Activated T-helper 9 cell treated with anti-CD3 and anti-CD28 coated beads, Interleukin-2, amount 50 U/mL, for 16 hours (primary cell): ENCODE measurements around the gene PCDHA12.
"Not testable (repeated sequence)": the region's sequence is repeated elsewhere in the genome, so short reads cannot be mapped to it uniquely, and the experiment has no call there.

ENCODE experiments used
- DNase-seq: peaks from one replicate; pipeline ENCODE4 v3.0.0-alpha.2; 2020; ENCODE audit warnings: low read depth

PCDHA12 gene

DNA sequence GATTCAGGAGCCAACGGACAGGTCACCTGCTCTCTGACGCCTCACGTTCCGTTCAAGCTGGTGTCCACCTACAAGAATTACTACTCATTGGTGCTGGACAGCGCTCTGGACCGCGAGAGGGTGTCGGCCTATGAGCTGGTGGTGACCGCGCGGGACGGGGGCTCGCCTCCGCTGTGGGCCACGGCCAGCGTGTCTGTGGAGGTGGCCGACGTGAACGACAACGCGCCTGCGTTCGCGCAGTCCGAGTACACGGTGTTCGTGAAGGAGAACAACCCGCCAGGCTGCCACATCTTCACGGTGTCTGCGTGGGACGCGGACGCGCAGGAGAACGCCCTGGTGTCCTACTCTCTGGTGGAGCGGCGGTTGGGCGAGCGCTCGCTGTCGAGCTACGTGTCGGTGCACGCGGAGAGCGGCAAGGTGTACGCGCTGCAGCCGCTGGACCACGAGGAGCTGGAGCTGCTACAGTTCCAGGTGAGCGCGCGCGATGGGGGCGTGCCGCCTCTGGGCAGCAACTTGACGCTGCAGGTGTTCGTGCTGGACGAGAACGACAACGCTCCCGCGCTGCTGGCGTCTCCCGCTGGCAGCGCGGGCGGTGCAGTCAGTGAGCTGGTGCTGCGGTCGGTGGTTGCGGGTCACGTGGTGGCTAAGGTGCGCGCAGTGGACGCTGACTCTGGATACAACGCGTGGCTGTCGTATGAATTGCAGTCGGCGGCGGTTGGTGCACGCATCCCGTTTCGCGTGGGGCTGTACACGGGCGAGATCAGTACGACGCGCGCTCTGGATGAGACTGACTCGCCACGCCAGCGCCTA is 17.7 kb upstream of the PCDHA12 start:
- DNase-seq, result no peak

DNA sequence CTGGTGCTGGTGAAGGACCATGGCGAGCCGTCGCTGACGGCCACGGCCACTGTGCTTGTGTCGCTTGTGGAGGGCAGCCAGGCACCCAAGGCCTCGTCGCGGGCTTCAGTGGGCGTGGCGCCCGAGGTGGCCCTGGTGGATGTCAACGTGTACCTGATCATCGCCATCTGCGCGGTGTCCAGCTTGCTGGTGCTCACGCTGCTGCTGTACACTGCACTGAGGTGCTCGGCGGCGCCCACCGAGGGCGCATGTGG is 17.2 kb upstream of the PCDHA12 start:
- DNase-seq, result no peak

DNA sequence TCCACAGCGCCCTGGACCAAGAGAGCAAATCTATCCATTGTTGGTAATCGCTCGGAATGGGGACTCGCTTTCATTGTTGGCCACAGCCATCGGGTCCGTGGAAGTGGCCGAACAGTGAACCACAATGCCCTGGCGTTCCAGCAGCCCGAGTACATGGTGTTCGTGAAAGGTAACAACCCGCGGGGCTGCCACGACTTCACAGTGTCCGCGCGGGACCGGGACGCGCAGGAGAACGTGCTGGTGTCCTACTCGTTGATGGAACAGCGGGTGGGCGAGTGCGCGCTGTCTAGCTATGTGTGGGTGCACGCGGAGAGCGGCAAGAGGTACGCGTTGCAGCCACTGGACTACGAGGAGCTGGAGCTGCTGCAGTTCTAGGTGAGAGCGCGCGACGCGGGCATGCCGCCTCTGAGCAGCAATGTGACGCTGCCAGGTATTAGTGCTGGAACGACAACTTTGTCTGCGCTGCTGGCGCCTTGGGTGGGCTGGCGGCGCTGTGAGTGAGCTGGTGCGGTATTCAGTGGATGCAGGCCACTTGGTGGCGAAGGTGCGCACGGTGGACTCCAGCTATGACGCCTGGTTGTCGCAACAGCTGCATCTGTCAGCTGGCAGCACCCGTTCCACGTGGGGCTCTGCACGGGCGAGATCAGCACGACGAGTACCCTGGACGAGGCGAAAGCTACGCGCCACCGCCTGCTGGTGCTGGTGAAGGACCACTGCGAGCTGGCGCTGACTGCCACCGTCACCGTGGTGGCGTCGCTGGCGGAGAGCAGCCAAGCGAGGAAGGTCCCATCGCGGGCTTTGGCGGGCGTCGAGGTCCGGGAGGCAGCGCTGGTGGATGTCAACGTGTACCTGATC is 12.4 kb upstream of the PCDHA12 start:
- no peak for DNase-seq

DNA sequence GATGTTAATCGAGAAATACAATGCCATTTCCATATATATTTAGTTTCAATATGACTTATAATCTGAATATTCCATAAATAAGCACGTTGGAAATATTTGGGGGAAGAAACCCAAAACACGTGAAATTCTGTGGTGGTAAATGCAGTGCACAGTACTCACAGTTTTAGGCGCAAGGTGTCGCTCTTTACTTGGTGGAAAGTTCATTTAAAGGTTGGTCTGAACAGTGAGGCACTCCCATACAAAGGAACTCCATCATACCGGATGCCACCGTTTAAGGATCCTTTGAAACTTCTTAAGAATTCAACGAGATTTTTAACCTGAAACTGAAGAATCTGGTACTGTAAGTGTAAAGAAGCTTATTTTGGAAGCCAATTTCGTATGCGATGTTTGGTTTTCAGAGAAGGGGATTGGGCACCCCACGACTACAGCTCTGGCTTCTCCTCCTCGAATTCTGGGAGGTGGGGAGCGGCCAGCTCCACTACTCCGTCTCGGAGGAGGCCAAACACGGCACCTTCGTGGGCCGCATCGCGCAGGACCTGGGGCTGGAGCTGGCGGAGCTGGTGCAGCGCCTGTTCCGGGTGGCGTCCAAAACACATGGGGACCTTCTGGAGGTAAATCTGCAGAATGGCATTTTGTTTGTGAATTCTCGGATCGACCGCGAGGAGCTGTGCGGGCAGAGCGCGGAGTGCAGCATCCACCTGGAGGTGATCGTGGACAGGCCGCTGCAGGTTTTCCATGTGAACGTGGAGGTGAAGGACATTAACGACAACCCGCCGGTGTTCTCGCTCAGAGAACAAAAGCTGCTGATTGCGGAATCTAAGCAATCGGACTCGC is 6.2 kb upstream of the PCDHA12 start, which contains the start of gene PCDHA11:
TSS of gene PCDHA11 (plus strand) at position 237 of the 834 bp plus-strand sequence. CDS start at position 384, 147 bp downstream.
- no peak for DNase-seq

DNA sequence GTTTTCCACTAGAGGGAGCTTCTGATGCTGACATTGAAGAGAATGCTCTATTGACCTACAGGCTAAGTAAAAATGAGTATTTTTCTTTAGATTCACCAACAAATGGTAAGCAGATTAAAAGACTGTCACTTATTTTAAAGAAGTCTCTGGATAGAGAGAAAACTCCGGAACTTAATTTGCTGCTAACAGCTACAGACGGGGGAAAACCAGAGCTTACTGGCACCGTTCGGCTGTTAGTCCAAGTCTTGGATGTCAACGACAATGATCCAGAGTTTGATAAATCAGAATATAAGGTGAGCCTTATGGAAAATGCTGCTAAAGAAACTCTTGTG is 5.6 kb upstream of the PCDHA12 start:
- no peak for DNase-seq

DNA sequence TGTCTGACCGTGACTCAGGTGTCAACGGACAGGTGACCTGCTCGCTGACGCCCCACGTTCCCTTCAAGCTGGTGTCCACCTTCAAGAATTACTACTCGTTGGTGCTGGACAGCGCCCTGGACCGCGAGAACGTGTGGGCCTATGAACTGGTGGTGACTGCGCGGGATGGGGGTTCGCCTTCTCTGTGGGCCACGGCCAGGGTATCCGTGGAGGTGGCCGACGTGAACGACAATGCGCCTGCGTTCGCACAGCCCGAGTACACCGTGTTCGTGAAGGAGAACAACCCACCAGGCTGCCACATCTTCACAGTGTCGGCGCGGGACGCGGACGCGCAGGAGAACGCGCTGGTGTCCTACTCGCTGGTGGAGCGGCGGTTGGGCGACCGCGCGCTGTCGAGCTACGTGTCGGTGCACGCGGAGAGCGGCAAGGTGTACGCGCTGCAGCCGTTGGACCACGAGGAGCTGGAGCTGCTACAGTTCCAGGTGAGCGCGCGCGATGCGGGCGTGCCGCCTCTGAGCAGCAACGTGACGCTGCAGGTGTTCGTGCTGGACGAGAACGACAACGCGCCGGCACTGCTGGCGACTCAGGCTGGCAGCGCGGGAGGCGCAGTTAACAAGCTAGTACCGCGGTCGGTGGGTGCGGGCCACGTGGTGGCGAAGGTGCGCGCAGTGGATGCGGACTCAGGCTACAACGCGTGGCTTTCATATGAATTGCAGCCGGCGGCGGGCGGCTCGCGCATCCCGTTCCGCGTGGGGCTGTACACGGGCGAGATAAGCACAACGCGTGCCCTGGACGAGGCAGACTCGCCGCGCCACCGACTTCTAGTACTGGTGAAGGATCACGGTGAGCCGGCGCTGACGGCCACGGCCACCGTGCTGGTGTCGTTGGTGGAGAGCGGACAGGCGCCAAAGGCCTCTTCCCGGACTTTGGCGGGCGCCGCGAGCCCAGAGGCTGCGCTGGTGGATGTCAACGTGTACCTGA is 4.6 kb upstream of the PCDHA12 start:
- no peak for DNase-seq

DNA sequence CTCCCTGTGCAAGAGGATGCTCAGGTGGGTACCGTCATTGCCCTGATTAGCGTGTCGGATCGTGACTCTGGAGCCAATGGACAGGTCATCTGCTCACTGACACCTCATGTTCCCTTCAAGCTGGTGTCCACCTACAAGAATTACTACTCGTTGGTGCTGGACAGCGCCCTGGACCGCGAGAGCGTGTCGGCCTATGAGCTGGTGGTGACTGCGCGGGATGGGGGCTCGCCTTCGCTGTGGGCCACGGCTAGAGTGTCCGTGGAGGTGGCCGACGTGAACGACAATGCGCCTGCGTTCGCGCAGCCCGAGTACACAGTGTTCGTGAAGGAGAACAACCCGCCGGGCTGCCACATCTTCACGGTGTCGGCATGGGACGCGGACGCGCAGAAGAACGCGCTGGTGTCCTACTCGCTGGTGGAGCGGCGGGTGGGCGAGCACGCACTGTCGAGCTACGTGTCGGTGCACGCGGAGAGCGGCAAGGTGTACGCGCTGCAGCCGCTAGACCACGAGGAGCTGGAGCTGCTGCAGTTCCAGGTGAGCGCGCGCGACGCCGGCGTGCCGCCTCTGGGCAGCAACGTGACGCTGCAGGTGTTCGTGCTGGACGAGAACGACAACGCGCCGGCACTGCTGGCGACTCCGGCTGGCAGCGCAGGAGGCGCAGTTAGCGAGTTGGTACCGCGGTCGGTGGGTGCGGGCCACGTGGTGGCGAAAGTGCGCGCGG is 1.6 kb downstream of the PCDHA12 start:
- not testable (repeated sequence) for DNase-seq

DNA sequence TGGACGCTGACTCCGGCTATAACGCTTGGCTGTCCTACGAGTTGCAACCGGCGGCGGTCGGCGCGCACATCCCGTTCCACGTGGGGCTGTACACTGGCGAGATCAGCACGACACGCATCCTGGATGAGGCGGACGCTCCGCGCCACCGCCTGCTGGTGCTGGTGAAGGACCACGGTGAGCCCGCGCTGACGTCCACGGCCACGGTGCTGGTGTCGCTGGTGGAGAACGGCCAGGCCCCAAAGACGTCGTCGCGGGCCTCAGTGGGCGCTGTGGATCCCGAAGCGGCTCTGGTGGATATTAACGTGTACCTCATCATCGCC is 2.1 kb downstream of the PCDHA12 start:
- no peak for DNase-seq

DNA sequence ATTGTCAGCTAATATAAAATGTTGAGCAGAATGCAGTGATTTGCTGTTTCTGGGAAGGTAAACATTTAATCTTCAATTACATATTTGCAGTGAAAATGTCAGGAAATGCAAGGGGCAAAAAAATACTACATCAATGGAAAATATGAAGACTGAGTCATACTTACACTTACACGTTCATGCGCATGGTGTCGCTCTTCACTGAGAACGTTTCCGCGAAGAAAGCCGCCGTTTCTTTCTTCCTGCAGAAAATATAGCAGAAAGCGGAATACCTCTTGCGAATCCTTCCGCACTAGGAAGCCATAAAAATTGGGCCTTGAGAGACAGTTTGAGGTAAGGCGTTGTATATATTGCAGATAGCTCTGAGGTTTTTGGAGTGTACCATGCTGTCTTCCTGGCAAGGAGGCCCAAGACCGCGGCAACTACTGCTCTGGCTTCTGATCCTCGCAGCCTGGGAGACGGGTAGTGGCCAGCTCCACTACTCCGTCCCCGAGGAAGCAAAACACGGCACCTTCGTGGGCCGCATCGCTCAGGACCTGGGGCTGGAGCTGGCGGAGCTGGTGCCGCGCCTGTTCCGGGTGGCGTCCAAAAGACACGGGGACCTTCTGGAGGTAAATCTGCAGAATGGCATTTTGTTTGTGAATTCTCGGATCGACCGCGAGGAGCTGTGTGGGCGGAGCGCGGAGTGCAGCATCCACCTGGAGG is 6.9 kb downstream of the PCDHA12 start, which contains the start of gene PCDHA13:
TSS of gene PCDHA13 (plus strand) at position 236 of the 702 bp plus-strand sequence. CDS start at position 381, 145 bp downstream.
- no peak for DNase-seq

DNA sequence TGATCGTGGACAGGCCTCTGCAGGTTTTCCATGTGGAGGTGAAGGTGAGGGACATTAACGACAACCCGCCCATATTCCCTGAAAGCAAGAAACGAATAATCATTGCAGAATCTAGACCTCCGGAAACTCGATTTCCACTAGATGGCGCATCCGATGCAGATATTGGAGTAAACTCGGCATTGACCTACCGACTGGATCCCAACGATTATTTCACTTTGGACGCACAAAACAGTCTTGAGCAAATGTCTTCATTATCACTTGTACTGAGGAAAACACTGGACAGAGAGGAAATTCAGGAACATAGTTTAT is 7.4 kb downstream of the PCDHA12 start:
- no peak for DNase-seq

DNA sequence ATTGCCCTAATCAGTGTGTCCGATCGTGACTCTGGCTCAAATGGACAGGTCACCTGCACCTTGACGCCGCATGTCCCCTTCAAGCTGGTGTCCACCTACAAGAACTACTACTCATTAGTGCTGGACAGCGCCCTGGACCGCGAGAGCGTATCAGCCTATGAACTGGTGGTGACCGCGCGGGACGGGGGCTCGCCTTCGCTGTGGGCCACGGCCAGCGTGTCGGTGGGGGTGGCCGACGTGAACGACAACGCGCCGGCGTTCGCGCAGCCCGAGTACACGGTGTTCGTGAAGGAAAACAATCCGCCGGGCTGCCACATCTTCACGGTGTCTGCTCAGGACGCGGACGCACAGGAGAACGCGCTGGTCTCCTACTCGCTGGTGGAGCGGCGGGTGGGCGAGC is 8.3 kb downstream of the PCDHA12 start:
- no peak for DNase-seq

DNA sequence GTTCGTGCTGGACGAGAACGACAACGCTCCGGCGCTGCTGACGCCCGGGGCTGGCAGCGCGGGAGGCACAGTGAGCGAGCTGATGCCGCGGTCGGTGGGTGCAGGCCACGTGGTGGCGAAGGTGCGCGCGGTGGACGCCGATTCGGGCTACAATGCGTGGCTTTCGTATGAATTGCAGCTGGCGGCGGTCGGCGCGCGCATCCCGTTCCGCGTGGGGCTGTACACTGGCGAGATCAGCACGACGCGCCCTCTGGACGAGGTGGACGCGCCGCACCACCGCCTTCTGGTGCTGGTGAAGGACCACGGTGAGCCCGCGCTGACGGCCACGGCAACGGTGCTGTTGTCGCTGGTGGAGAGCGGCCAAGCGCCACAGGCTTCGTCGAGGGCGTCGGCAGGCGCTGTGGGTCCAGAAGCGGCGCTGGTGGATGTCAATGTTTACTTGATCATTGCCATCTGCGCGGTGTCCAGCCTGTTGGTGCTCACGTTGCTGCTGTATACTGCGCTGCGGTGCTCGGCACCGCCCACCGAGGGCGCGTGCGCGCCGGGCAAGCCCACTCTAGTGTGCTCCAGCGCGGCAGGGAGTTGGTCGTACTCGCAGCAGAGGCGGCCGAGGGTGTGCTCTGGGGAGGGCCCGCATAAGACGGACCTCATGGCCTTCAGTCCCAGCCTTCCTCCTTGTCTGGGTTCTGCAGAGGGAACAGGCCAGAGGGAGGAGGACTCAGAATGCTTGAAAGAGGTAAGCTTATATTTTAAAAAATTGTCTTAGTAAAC is 9.0 kb downstream of the PCDHA12 start:
- DNase-seq, result no peak

DNA sequence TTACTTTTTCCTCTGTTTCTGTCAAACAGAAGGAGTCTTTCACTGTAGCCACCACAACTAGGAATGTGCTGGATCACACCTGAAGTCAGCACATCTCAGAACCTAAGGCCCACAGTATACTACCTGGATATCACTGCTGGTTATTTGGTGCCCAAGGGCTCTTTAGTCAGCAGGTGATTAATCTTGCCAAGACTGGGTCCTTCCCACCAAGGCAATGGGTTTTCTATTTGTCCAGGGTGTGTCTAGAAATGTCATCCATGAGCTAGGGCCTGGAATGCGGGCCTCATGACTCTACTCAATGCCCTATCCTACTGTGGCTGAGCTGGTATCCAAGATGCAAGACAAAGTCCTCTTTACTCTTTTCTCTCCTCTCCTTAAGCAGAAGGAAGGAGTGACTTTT is 41.2 kb downstream of the PCDHA12 start:
- no peak for DNase-seq

DNA sequence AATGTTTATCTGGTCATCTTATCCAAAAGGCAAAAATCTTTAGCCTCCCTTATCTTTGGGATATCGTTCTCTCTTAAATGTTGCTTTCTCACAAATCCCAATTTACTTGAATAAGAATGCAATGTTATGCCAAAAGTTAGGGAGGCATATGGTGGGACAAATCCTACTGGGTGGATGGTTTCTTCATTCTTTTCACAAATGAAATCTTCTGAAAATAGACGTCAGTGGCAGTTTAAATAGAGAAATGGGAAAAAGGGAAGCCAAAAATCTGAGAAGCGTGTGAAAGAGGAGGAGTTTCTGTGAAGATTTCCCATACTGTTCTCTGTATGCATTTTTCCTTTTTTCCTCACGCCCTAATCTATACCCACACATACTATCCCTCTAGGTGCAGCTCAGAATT is 48.5 kb downstream of the PCDHA12 start:
- DNase-seq, result no peak

DNA sequence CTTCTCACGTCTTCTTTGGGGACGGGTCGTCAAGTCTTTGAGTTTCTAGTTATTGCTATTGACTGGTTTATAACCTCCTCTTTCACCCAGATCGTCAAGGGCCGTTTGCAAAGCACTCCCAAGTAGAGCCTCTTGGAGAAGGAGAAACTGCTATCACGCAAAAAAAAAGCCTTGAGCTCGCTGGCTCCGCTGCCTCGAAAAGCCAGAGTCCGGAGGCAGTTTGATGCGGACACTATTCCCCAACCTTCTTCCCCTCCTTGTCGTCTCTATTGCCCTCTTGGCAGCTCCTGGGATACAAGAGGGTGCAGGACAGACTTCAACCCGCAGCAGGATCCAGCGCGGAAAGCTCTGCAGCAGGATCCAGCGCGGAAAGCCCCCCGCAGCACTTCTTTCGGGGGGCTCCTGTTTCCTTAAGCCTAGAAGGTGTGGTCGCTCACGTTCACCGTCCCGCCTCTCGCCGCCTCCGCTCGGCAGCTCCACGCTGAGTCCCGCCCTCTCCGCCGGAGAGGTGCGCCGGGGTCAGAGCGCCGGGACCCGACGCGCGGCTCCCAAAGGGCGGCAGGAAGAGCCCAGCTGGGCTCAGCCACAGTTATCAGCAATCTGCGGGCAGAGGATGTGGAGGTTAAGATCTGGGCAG is 50.8 kb downstream of the PCDHA12 start, which contains the start of gene PCDHAC1:
TSS of gene PCDHAC1 (plus strand) at position 494 of the 637 bp plus-strand sequence. CDS start 594 bp downstream, outside the sequence.
- no peak for DNase-seq

DNA sequence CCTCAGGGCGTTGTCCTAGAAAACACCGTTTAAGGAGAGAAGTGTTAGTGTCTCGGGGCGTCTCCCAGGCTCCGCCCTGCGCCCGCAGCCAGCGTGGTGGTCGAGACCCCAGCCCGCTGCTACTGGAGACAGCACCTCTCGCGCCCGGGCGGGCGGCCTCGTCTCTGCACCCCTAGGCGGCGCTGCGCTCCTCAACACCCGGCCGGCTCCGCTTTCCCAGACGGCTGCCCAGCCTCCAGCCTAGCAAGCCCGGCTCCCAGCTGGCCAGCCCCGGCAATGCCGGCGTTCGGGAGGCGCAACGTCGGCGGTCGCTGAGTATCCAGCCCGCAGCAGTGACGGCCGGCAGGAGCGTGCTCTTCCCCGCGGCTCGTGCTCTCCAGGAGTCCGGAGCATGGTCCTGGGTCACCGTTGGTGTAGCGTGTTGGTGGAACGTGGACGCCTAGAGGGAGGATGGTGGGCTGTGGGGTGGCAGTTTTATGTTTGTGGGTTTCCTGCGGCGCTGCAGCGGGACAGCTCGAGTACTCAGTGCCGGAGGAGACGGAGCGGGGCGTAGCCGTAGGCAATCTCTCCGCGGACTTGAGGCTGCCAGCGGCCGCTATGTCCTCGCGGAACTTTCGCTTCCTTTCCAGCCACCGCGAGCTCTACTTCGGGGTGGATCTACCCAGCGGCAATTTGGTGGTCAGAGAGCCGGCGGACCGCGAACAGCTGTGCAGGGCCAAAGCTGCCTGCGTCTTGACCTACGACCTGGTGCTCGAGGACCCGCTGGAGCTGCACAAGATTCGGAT is 51.5 kb downstream of the PCDHA12 start:
- DNase-seq, result no peak

DNA sequence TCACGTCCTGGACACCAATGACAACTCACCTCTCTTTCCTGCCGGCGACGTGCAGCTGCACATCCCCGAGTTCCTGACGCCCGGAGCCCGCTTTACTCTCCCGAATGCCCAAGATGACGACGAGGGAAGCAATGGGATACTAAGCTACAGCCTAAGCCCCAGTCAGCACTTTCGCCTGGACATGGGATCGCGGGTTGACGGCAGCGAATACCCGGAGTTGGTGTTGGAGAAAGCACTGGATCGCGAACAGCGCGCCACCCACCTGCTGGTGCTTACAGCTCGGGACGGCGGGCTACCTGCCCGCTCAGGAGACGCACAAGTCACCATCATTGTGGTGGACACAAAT is 52.1 kb downstream of the PCDHA12 start:
- no peak for DNase-seq
